ENCODE measurements around the gene CLEC20A. TPM values are rescaled to one million over a fixed set of nuclear protein-coding genes. Genes with fewer than 3 reads are reported as not detected.

The CLEC20A gene
- total and polyA plus RNA-seq, 2 of the 8 experiments (the other 6 are each of a cell fraction or from before 2014, with no cell fraction given): not detected

GRCh38 chr1:178500936-178501554 is 4.3 kb upstream of the CLEC20A start:
- WGBS, 2 experiments (ENCODE audit: extremely low coverage in 1 of 2, insufficient coverage in 1 of 2, insufficient read length in 1 of 2, insufficient replicate concordance in 2 of 2, low coverage in 1 of 2, low lambda C conversion rate in 2 of 2, missing lambda C conversion rate in 1 of 2): 83% methylated on average over 10 of the region's 10 CpGs; no CpG with 5 or more reads in 1 of the 2 experiments
- no peak overlapping the region for H3K9ac ChIP-seq (replicated peaks in 1 of 4; ENCODE audit: extremely low read depth in 1 of 4, low read depth in 3 of 4, low read length in 3 of 4)
- no peaks in the 10 kb centered on the region for H3K9me3 ChIP-seq (ENCODE audit: insufficient read depth in 2 of 2, low read depth in 1 of 2, low read length in 1 of 2)
- no peak overlapping the region for H4K5ac ChIP-seq (ENCODE audit: insufficient read length, low read depth, low read length)
- no peak for DNase-seq (ENCODE audit: low read depth in 1 of 2, low spot score in 2 of 2)
- no peaks in the 10 kb centered on the region; a peak in 1 of 7 replicates for H3K4me1 ChIP-seq (replicated peaks in 1 of 4; ENCODE audit: control insufficient read depth in 3 of 4, insufficient read depth in 4 of 4, low read length in 3 of 4)
- H2BK20ac ChIP-seq (ENCODE audit: low read length): no peak overlapping the region
- no peaks in the 10 kb centered on the region for H3K79me2 ChIP-seq (ENCODE audit: control insufficient read depth in 1 of 2, insufficient read depth in 2 of 2, low read length in 2 of 2)
- H2AFZ ChIP-seq (ENCODE audit: low read length): peak overlapping the region; percentile 6; the same call in 1 of the 2 replicates
- POLR2A ChIA-PET (ENCODE audit: partially characterized antibody): interaction anchor here (1.0 to 1.3 kb wide), 2 partner anchors 11 to 181 kb away, joined by 3 read pairs; no protein-coding TSS in a partner anchor
- no peaks in the 10 kb centered on the region for H3K79me1 ChIP-seq (ENCODE audit: low read depth, low read length)
- H3K4me3 ChIP-seq (ENCODE audit: extremely low read depth in 1 of 4, insufficient read depth in 2 of 4, low read depth in 3 of 4, low read length in 4 of 4): no peak overlapping the region
- peak overlapping the region; percentile 77; the same call in 1 of the 2 replicates for H2BK12ac ChIP-seq (ENCODE audit: low read depth, low read length)
- no peak overlapping the region for H3K18ac ChIP-seq (ENCODE audit: extremely low read depth, low read length)
- H3K14ac ChIP-seq (ENCODE audit: insufficient read length): no peak overlapping the region
- CTCF ChIA-PET (ENCODE audit: partially characterized antibody): interaction anchor here (0.6 to 13.1 kb wide), 72 partner anchors 8 to 802 kb away, joined by 3 to 238 read pairs (median 5); partner anchors contain the start of gene TEX35
- no peaks in the 10 kb centered on the region; the same call in none of the 2 replicates for H3K23me2 ChIP-seq (ENCODE audit: low read depth, low read length)
- no peak overlapping the region for H2AK5ac ChIP-seq (ENCODE audit: low read depth, low read length)
- no peak overlapping the region for H3K23ac ChIP-seq (ENCODE audit: insufficient read length)
- no peak overlapping the region for H3K27ac ChIP-seq (ENCODE audit: low read depth, low read length)
- no peak overlapping the region for H3K4me2 ChIP-seq (ENCODE audit: insufficient read depth in 1 of 2, low read depth in 2 of 2, low read length in 2 of 2)
- H4K20me1 ChIP-seq (replicated peaks in 1 of 2; ENCODE audit: control insufficient read depth in 1 of 2, insufficient read depth in 2 of 2, low read length in 2 of 2): no peaks in the 10 kb centered on the region
- H3K56ac ChIP-seq (replicated peaks; ENCODE audit: insufficient read length, low read depth, low read length): no peak overlapping the region
- H3K27me3 ChIP-seq (replicated peaks in 1 of 4; ENCODE audit: control insufficient read depth in 3 of 4, extremely low read depth in 1 of 4, insufficient read depth in 3 of 4, low read length in 3 of 4): no peaks in the 10 kb centered on the region
- H2BK120ac ChIP-seq (replicated peaks; ENCODE audit: low read depth, low read length): no peak overlapping the region
- FAIRE-seq: no peak
- peak overlapping the region; percentile 74 for H2BK15ac ChIP-seq (ENCODE audit: low read length)
- H3K4ac ChIP-seq (replicated peaks; ENCODE audit: insufficient read length, low read depth, low read length): no peak overlapping the region
- no peak overlapping the region for H4K91ac ChIP-seq (replicated peaks; ENCODE audit: insufficient read length, low read length)
- H4K8ac ChIP-seq (ENCODE audit: extremely low read depth, insufficient read depth, low read length): no peak overlapping the region
- no peak overlapping the region for H2BK5ac ChIP-seq (ENCODE audit: low read depth, low read length)
- no peaks in the 10 kb centered on the region for H3K36me3 ChIP-seq (ENCODE audit: control insufficient read depth in 2 of 4, insufficient read depth in 4 of 4, low read length in 3 of 4)
- TF ChIP-seq ATF2 (IDR thresholded peaks at IDR 0.05; ENCODE audit: low read length) (no peak), RAD21 (IDR thresholded peaks at IDR 0.05 in 1 of 2, conservative IDR thresholded peaks at IDR 0.05 in 1 of 2; ENCODE audit: low read depth in 2 of 2, low read length in 2 of 2) (peak; percentile 26 to 47; a peak in 3 of 4 replicates), NRF1 (IDR thresholded peaks at IDR 0.05; ENCODE audit: low read depth, low read length) (no peak)

Measured in H1 (cell line).